Measurements from ENCODE around the gene AASS.

The AASS gene

DNA sequence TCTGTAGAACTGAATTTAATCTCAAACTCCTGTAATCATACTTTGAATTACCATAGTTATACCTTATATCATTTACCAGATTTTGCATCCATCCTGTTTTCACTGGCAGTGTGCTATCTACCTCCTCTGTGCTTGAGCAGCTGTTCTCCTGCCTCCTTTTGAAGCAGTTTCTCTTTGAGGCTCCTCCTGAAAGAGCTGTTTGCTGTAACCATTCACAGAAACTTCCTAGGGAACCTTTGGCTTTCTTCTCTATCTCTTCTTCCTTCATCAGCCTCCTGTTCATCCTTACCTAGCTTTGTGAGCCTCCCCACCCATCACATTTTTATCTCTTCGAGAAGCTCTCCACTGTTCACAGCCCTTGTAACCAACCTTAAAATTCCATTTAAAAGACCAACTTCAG lies 108.2 kb downstream of the AASS start:
- DNase-seq, result no peak

DNA sequence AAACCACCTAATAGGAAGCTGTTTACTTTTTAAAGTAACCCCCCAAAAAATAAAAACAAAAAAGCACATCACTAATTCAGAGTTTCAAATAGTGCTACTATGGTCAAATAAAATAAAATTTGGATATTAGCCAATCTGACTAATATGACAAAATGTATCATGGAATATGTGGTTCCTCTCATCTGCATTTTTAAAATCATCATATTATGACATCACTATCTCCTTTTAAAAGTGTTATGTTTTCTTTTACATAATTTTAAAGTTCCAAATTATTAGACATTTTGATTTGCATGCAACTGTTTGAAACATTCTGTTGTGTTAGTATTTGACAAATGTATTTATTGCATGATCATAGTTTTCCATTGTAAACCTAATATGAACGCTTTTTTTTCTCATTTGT lies 110.4 kb downstream of the AASS start:
- no peak for DNase-seq

DNA sequence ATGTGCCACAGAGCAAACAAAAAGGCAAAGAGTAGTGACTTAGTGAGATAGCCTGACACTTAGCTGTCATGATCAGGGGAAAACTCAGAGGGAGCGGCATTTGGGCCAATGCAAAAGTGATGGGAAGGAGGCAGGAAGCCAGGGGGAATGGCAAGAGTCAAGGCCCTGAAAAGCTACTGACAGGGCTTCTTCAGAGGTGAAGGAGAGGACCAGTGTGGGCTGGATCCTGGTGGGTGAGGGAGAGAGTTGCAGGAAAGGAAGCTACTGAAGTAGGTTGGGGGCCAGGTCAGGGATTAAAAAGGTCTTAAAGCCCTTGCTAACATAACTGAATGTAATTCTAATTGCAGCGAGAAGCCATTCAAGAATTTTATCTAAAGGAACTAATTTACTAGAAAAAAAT lies 117.0 kb downstream of the AASS start:
- DNase-seq, result no peak

All from femur (tissue), 1 donor.